ENCODE data around the gene TBC1D4.

DNA sequence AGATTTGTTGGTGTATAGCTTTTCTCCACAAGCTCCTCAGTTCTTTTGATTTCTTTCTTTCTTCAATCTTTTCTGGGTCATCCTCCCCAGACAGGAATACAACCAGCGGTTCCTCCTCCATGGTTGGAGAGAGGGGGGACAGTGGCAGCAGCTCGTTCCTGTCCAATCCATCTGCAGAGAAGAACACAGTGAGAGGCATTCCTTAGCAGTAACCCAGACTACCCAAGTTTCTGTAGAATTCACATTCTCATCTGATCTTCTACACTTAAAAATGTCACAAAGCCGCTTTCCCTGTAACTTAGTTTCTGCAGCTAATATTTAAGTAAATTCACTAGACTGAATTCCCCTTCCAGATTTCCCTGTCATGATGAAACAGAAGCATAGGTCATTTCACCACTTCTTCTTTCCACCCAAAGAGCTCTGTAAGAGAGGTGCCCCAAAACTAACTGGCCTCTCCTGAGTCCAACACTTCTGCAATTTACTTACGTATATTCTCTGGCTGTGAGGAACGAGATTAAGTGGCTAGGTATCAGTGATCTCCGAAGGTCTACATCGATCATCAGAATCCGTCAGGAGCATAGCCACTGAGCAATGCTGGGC lies 171.9 kb downstream of the TBC1D4 start:
- TF ChIP-seq, protein P1, sequence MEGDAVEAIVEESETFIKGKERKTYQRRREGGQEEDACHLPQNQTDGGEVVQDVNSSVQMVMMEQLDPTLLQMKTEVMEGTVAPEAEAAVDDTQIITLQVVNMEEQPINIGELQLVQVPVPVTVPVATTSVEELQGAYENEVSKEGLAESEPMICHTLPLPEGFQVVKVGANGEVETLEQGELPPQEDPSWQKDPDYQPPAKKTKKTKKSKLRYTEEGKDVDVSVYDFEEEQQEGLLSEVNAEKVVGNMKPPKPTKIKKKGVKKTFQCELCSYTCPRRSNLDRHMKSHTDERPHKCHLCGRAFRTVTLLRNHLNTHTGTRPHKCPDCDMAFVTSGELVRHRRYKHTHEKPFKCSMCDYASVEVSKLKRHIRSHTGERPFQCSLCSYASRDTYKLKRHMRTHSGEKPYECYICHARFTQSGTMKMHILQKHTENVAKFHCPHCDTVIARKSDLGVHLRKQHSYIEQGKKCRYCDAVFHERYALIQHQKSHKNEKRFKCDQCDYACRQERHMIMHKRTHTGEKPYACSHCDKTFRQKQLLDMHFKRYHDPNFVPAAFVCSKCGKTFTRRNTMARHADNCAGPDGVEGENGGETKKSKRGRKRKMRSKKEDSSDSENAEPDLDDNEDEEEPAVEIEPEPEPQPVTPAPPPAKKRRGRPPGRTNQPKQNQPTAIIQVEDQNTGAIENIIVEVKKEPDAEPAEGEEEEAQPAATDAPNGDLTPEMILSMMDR (IDR thresholded peaks at IDR 0.05 in 4 of 5, conservative IDR thresholded peaks at IDR 0.05 in 1 of 5): no peak
- no peak for TF ChIP-seq POLR2A (IDR thresholded peaks at IDR 0.05)
